ENCODE results near the gene SDHB.

GRCh38 chr1:16978139-16978538 is 75.7 kb downstream of the SDHB start:
- TF ChIP-seq CTCF (IDR thresholded peaks at IDR 0.05) (no peak), POLR2A (IDR thresholded peaks at IDR 0.05) (no peak)

Data from adrenal gland (tissue), 5 donors.